Measurements from ENCODE around the gene DAPK2. TPM values are rescaled to one million over a fixed set of nuclear protein-coding genes. Genes with fewer than 3 reads are reported as not detected.

Gene DAPK2
- total and polyA plus RNA-seq, 9 donors: 2.9 to 5.9 (median 3.9) TPM

GRCh38 chr15:63858448-63858847 is 187.8 kb downstream of the DAPK2 start:
- peaks cover 11% of the 10 kb centered on the region for H3K4me1 ChIP-seq (ENCODE audit: control insufficient read depth, insufficient read depth, low read length)
- no peaks in the 10 kb centered on the region for H3K27me3 ChIP-seq (ENCODE audit: control insufficient read depth, insufficient read depth, low read length)
- H3K9me3 ChIP-seq (replicated peaks; ENCODE audit: control insufficient read depth, low read depth, low read length): no peaks in the 10 kb centered on the region
- H3K27ac ChIP-seq (ENCODE audit: low read length): peak overlapping the region; percentile 14
- no peak overlapping the region for H3K4me3 ChIP-seq (ENCODE audit: low read length)
- WGBS (ENCODE audit: insufficient coverage): 100% methylated on average over 4 of the region's 5 CpGs
- no peak for DNase-seq
- no peaks in the 10 kb centered on the region for H3K36me3 ChIP-seq (ENCODE audit: control insufficient read depth, insufficient read depth, low read length)

- H3K36me3 ChIP-seq (ENCODE audit: control insufficient read depth, insufficient read depth, low read length): no peaks in the 10 kb centered on the region
- H3K4me1 ChIP-seq (ENCODE audit: control insufficient read depth, insufficient read depth, low read length): peaks cover 11% of the 10 kb centered on the region
- H3K9me3 ChIP-seq (replicated peaks; ENCODE audit: control insufficient read depth, low read depth, low read length): no peaks in the 10 kb centered on the region
- no peak for DNase-seq
- H3K27ac ChIP-seq (ENCODE audit: low read length): peak overlapping the region; percentile 66
- WGBS (ENCODE audit: insufficient coverage): 60% methylated on average over 1 of the region's 3 CpGs
- H3K27me3 ChIP-seq (ENCODE audit: control insufficient read depth, insufficient read depth, low read length): no peaks in the 10 kb centered on the region
- H3K4me3 ChIP-seq (ENCODE audit: low read length): no peak overlapping the region
These were observed 188.8 kb downstream of the DAPK2 start for GRCh38 chr15:63857461-63857856.

Other genes with a start within 250 kb of the DAPK2 start
- 69.4 TPM for gene HERC1, start 212.5 kb downstream of the DAPK2 start, total RNA-seq
- gene HERC1, start 212.5 kb downstream of the DAPK2 start, polyA plus RNA-seq (ENCODE audit: insufficient read depth in 1 of 8, insufficient read length in 8 of 8, low replicate concordance in 1 of 8): 10 to 100 TPM; 39.6 to 59.0 (median 50.1) TPM
- gene CIAO2A, start 47.4 kb upstream of the DAPK2 start, total RNA-seq: 48.4 TPM
- gene CIAO2A, start 47.4 kb upstream of the DAPK2 start, polyA plus RNA-seq (ENCODE audit: insufficient read depth in 1 of 8, insufficient read length in 8 of 8, low replicate concordance in 1 of 8): 10 to 100 TPM; 45.1 to 52.8 (median 51.3) TPM
- 28.3 TPM for gene SNX1, start 49.5 kb upstream of the DAPK2 start, total RNA-seq
- 10 to 100 TPM; 50.2 to 62.4 (median 54.7) TPM for gene SNX1, start 49.5 kb upstream of the DAPK2 start, polyA plus RNA-seq (ENCODE audit: insufficient read depth in 1 of 8, insufficient read length in 8 of 8, low replicate concordance in 1 of 8)
- gene SNX22, start 105.2 kb upstream of the DAPK2 start, total RNA-seq: 0.49 TPM
- gene SNX22, start 105.2 kb upstream of the DAPK2 start, polyA plus RNA-seq (ENCODE audit: insufficient read depth in 1 of 8, insufficient read length in 8 of 8, low replicate concordance in 1 of 8): 1 to 10 TPM in 1 of 8 donors, under 1 TPM in 7; 0.52 to 1.0 (median 0.73) TPM
- 364 TPM for gene PPIB, start 116.5 kb upstream of the DAPK2 start, total RNA-seq
- gene PPIB, start 116.5 kb upstream of the DAPK2 start, polyA plus RNA-seq (ENCODE audit: insufficient read depth in 1 of 8, insufficient read length in 8 of 8, low replicate concordance in 1 of 8): 100 to 1,000 TPM; 265 to 490 (median 332) TPM